C4-2B (cell line): Measurements from ENCODE around the gene MXRA8.

Experiments
- ZFX ChIP-seq: fragments of 450-650 bp; IDR thresholded peaks from 2 replicates; pipeline ENCODE4 v1.6.1; 2017
- TF ChIP-seq, protein P1 (sequence below): fragments of 450-650 bp; conservative IDR thresholded peaks from 2 replicates; pipeline ENCODE4 v1.5.1; 2017; ENCODE audit warnings: mild to moderate bottlenecking

DNA sequence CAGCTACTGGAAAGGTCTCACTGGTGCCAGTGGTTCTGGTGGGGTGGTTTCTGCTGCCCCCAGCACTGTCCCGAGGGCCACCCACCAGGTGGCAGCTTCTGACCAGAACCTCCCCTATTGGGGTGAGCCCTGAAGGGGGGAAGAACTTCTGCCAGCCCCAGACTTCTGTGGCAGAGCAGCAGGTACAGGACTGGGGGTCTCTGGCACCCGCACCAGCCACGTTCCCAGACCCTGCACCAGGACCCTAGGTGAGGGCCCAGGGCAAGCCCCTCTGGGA, 48.3 kb downstream of the MXRA8 start:
- no peak for TF ChIP-seq ZFX
- TF ChIP-seq, protein P1, sequence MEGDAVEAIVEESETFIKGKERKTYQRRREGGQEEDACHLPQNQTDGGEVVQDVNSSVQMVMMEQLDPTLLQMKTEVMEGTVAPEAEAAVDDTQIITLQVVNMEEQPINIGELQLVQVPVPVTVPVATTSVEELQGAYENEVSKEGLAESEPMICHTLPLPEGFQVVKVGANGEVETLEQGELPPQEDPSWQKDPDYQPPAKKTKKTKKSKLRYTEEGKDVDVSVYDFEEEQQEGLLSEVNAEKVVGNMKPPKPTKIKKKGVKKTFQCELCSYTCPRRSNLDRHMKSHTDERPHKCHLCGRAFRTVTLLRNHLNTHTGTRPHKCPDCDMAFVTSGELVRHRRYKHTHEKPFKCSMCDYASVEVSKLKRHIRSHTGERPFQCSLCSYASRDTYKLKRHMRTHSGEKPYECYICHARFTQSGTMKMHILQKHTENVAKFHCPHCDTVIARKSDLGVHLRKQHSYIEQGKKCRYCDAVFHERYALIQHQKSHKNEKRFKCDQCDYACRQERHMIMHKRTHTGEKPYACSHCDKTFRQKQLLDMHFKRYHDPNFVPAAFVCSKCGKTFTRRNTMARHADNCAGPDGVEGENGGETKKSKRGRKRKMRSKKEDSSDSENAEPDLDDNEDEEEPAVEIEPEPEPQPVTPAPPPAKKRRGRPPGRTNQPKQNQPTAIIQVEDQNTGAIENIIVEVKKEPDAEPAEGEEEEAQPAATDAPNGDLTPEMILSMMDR = no peak
